ENCODE results near the gene ULK4. TPM values are rescaled to one million over a fixed set of nuclear protein-coding genes. Genes with fewer than 3 reads are reported as not detected.

ULK4 gene
- total RNA-seq, 1 experiment from 2014 or later = 6.6 TPM

- DNase-seq = no peak
- Histone ChIP-seq H3K27me3 (ENCODE audit: control insufficient read depth, insufficient read depth, low read length) (no peaks in the 10 kb centered on the region), H3K4me3 (ENCODE audit: insufficient read depth, low read depth, low read length) (no peak overlapping the region), H3K36me3 (replicated peaks; ENCODE audit: control insufficient read depth, insufficient read depth, low read length) (peaks cover 12% of the 10 kb centered on the region)
These were observed 740.8 kb downstream of the ULK4 start for GRCh38 chr3:41220906-41221677.

DNA sequence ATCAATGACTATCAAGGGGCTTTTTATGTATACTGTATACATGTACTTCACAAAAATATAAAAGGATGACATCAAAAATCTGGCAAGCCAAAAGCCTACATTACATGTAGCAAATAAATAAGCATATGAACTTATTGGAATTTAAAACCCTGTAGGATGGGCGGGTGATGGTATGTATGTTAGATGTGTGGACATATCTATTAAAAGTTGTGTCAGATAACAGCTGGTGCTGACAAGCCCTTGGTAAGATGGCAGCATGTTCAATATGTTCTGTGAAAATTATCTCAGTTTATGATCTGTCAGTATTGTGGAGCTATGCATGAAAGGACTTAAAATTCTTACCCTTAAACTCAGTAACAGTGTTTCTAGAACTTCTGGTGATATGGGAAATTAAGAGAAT lies 742.5 kb downstream of the ULK4 start:
- Histone ChIP-seq H3K4me3 (ENCODE audit: insufficient read depth, low read depth, low read length) (no peak overlapping the region), H3K36me3 (replicated peaks; ENCODE audit: control insufficient read depth, insufficient read depth, low read length) (no peaks in the 10 kb centered on the region; the same call in none of the 2 replicates), H3K27me3 (ENCODE audit: control insufficient read depth, insufficient read depth, low read length) (no peaks in the 10 kb centered on the region)
- DNase-seq = no peak

GRCh38 chr3:41216993-41217392 lies 744.9 kb downstream of the ULK4 start:
- DNase-seq = no peak
- H3K4me3 ChIP-seq (ENCODE audit: insufficient read depth, low read depth, low read length) = no peak overlapping the region

DNA sequence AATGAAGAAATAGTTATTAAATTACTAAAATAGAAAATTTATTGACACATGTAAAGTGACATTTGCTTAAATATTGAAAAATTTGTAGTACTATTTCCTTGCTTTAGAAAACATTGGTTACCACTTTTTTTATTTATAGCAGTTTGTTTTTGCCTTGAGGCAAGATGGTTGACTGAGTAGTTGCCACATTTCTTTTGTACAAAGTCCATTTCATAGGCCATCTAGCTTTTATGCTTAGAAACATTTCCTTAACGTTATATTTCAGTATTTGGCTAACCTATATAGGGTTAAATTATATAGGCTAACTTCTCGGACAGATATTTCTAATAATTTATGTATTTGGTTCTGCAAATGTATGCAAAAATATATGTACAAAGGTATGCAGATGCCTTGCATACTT lies 745.5 kb downstream of the ULK4 start:
- no peak for DNase-seq
- no peaks in the 10 kb centered on the region for H3K36me3 ChIP-seq (replicated peaks; ENCODE audit: control insufficient read depth, insufficient read depth, low read length)
- no peak overlapping the region for H3K4me3 ChIP-seq (ENCODE audit: insufficient read depth, low read depth, low read length)
- no peaks in the 10 kb centered on the region for H3K27me3 ChIP-seq (ENCODE audit: control insufficient read depth, insufficient read depth, low read length)

More at GRCh38 chr3:41216993-41217392, 744.9 kb downstream of the ULK4 start:
- H3K36me3 ChIP-seq (replicated peaks; ENCODE audit: control insufficient read depth, insufficient read depth, low read length) = no peaks in the 10 kb centered on the region
- H3K27me3 ChIP-seq (ENCODE audit: control insufficient read depth, insufficient read depth, low read length) = no peaks in the 10 kb centered on the region

DNA sequence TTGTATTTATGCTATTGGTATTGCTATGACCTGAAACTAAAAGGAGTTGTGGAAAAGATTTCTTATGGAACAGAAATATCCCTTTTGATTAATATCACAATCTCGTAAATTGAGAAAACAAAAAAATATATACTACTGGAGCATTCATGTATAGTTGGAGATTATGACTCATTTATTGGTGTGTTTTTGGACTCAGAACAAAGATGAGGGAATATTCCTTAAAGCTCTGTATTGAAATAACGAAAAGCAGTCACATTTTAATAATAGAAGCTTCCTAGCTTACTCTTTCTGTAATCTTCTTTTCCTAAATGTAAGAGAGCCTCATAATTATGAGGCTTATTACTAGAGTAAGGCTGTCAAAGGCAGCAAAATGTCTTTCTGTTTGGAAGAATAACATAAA lies 748.3 kb downstream of the ULK4 start:
- no peak for DNase-seq
- Histone ChIP-seq H3K27me3 (ENCODE audit: control insufficient read depth, insufficient read depth, low read length) (no peaks in the 10 kb centered on the region), H3K4me3 (ENCODE audit: insufficient read depth, low read depth, low read length) (no peak overlapping the region), H3K36me3 (replicated peaks; ENCODE audit: control insufficient read depth, insufficient read depth, low read length) (no peaks in the 10 kb centered on the region)

- DNase-seq = no peak
- H3K27me3 ChIP-seq (ENCODE audit: control insufficient read depth, insufficient read depth, low read length) = no peaks in the 10 kb centered on the region
- H3K4me3 ChIP-seq (ENCODE audit: insufficient read depth, low read depth, low read length) = no peak overlapping the region
- no peaks in the 10 kb centered on the region for H3K36me3 ChIP-seq (replicated peaks; ENCODE audit: control insufficient read depth, insufficient read depth, low read length)
These were observed 749.8 kb downstream of the ULK4 start for GRCh38 chr3:41212088-41212487.

GRCh38 chr3:41210966-41211365 lies 750.9 kb downstream of the ULK4 start:
- Histone ChIP-seq H3K4me3 (ENCODE audit: insufficient read depth, low read depth, low read length) (no peak overlapping the region), H3K36me3 (replicated peaks; ENCODE audit: control insufficient read depth, insufficient read depth, low read length) (no peaks in the 10 kb centered on the region), H3K27me3 (ENCODE audit: control insufficient read depth, insufficient read depth, low read length) (no peaks in the 10 kb centered on the region)
- DNase-seq = no peak

DNA sequence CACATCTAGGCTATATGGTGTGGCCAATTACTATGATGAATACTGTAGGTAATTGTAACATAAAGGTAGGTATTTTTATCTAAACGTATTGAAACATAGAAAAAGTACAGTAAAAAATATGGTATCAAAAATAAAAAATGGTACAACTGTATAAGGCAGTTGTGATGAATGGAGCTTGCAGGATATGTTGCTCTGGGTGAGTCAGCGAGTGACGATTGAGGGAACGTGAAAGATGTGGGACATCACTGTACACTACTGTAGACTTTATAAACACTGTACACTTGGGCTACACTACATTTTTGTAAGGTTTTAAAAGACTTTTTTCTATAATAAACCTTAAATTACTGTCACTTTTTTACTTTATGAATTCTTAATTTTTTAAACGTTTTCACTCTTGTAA lies 752.3 kb downstream of the ULK4 start:
- H3K4me3 ChIP-seq (ENCODE audit: insufficient read depth, low read depth, low read length) = no peak overlapping the region
- H3K27me3 ChIP-seq (ENCODE audit: control insufficient read depth, insufficient read depth, low read length) = no peaks in the 10 kb centered on the region
- no peaks in the 10 kb centered on the region for H3K36me3 ChIP-seq (replicated peaks; ENCODE audit: control insufficient read depth, insufficient read depth, low read length)
- DNase-seq = no peak

- no peaks in the 10 kb centered on the region for H3K27me3 ChIP-seq (ENCODE audit: control insufficient read depth, insufficient read depth, low read length)
- H3K36me3 ChIP-seq (replicated peaks; ENCODE audit: control insufficient read depth, insufficient read depth, low read length) = no peaks in the 10 kb centered on the region
- no peak overlapping the region for H3K4me3 ChIP-seq (ENCODE audit: insufficient read depth, low read depth, low read length)
- no peak for DNase-seq
These were observed 753.2 kb downstream of the ULK4 start for GRCh38 chr3:41208507-41209220.

GRCh38 chr3:41207355-41207754 lies 754.5 kb downstream of the ULK4 start:
- Histone ChIP-seq H3K36me3 (replicated peaks; ENCODE audit: control insufficient read depth, insufficient read depth, low read length) (no peaks in the 10 kb centered on the region), H3K4me3 (ENCODE audit: insufficient read depth, low read depth, low read length) (no peak overlapping the region), H3K27me3 (ENCODE audit: control insufficient read depth, insufficient read depth, low read length) (no peaks in the 10 kb centered on the region)
- no peak for DNase-seq

GRCh38 chr3:41205591-41205990 lies 756.3 kb downstream of the ULK4 start:
- DNase-seq = no peak
- no peaks in the 10 kb centered on the region for H3K36me3 ChIP-seq (replicated peaks; ENCODE audit: control insufficient read depth, insufficient read depth, low read length)
- no peak overlapping the region for H3K4me3 ChIP-seq (ENCODE audit: insufficient read depth, low read depth, low read length)
- H3K27me3 ChIP-seq (ENCODE audit: control insufficient read depth, insufficient read depth, low read length) = no peaks in the 10 kb centered on the region

DNA sequence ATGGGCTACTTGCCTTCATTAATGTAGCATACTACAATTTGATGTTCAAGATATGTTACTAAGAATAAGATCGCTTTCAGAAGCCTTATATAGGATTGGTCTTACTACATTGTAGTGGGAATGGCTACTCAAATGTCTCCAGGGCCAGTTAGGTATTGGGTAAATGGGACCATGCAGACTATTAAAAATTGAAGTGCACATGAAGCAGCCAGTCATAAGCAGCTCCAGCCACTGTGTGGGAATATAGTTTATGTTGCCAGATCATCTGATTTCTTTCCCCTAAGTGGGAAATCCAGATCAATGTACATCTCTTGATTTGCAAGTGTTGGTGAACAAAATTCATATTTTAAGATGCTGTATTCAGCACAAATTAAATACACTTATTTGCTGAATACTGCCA lies 757.5 kb downstream of the ULK4 start:
- Histone ChIP-seq H3K36me3 (replicated peaks; ENCODE audit: control insufficient read depth, insufficient read depth, low read length) (no peaks in the 10 kb centered on the region), H3K27me3 (ENCODE audit: control insufficient read depth, insufficient read depth, low read length) (no peaks in the 10 kb centered on the region), H3K4me3 (ENCODE audit: insufficient read depth, low read depth, low read length) (no peak overlapping the region)
- no peak for DNase-seq

GRCh38 chr3:41202834-41203345 lies 759.0 kb downstream of the ULK4 start:
- DNase-seq = peak; percentile 30
- no peak overlapping the region for H3K4me3 ChIP-seq (ENCODE audit: insufficient read depth, low read depth, low read length)
- no peaks in the 10 kb centered on the region; the same call in 1 of the 2 replicates for H3K27me3 ChIP-seq (ENCODE audit: control insufficient read depth, insufficient read depth, low read length)
- H3K36me3 ChIP-seq (replicated peaks; ENCODE audit: control insufficient read depth, insufficient read depth, low read length) = no peaks in the 10 kb centered on the region

GRCh38 chr3:41202075-41202833 lies 759.6 kb downstream of the ULK4 start:
- no peak for DNase-seq
- Histone ChIP-seq H3K27me3 (ENCODE audit: control insufficient read depth, insufficient read depth, low read length) (no peaks in the 10 kb centered on the region; the same call in 1 of the 2 replicates), H3K4me3 (ENCODE audit: insufficient read depth, low read depth, low read length) (no peak overlapping the region; the same call in 1 of the 2 replicates), H3K36me3 (replicated peaks; ENCODE audit: control insufficient read depth, insufficient read depth, low read length) (no peaks in the 10 kb centered on the region)
